Hepatocyte (in vitro differentiated cells): ENCODE results near the gene TMEM63B. TPM values are rescaled to one million over a fixed set of nuclear protein-coding genes. Genes with fewer than 3 reads are reported as not detected.
A peak's percentile ranks its signal among the peaks of the same experiment; 100 is the strongest.
"Not testable (repeated sequence)": the region's sequence is repeated elsewhere in the genome, so short reads cannot be mapped to it uniquely, and the experiment has no call there.

Experiments used
- DNase-seq: peaks from one replicate; pipeline ENCODE4 v3.0.0-alpha.2; 2016; ENCODE audit warnings: low spot score
- H2AFZ ChIP-seq: fragments of 200-600 bp; sonication (generic); 2 replicates; pipeline ENCODE4 v1.6.0; 2016; ENCODE audit warnings: antibody characterized with exemption, mild to moderate bottlenecking
- H3K27ac ChIP-seq: fragments of 200-600 bp; sonication (generic); 2 replicates; pipeline ENCODE4 v1.5.1; 2016; ENCODE audit warnings: mild to moderate bottlenecking
- H3K27me3 ChIP-seq: fragments of 200-600 bp; sonication (generic); 2 replicates; pipeline ENCODE4 v1.6.1; 2016
- H3K36me3 ChIP-seq: fragments of 200-600 bp; sonication (generic); replicated peaks from 2 replicates; pipeline ENCODE4 v1.5.1; 2016; ENCODE audit warnings: low read depth; ENCODE audit not compliant: insufficient read depth
- H3K4me1 ChIP-seq: fragments of 200-600 bp; sonication (generic); 2 replicates; pipeline ENCODE4 v1.5.1; 2016; ENCODE audit warnings: mild to moderate bottlenecking, moderate library complexity; ENCODE audit not compliant: insufficient read depth
- H3K4me2 ChIP-seq: fragments of 200-600 bp; sonication (generic); 2 replicates; pipeline ENCODE4 v1.6.0; 2016
- H3K4me3 ChIP-seq: fragments of 200-600 bp; sonication (generic); 2 replicates; pipeline ENCODE4 v1.5.1; 2016; ENCODE audit warnings: mild to moderate bottlenecking
- H3K79me2 ChIP-seq: fragments of 200-600 bp; sonication (generic); 2 replicates; pipeline ENCODE4 v1.6.0; 2017; ENCODE audit warnings: mild to moderate bottlenecking
- H3K9me2 ChIP-seq: fragments of 200-600 bp; sonication (generic); replicated peaks from 2 replicates; pipeline ENCODE4 v1.6.0; 2017; ENCODE audit warnings: mild to moderate bottlenecking; ENCODE audit not compliant: insufficient read depth
- H3K9me3 ChIP-seq: fragments of 200-600 bp; sonication (generic); 2 replicates; pipeline ENCODE4 v1.5.1; 2016; ENCODE audit warnings: low read depth, mild to moderate bottlenecking
- H4K20me1 ChIP-seq: fragments of 200-600 bp; sonication (generic); 2 replicates; pipeline ENCODE4 v1.6.0; 2016; ENCODE audit warnings: mild to moderate bottlenecking; ENCODE audit not compliant: insufficient read depth, poor library complexity, severe bottlenecking
- EZH2 ChIP-seq: fragments of 200-600 bp; sonication (generic); IDR thresholded peaks from 2 replicates; pipeline ENCODE4 v1.6.1; 2016; ENCODE audit warnings: antibody characterized with exemption, mild to moderate bottlenecking, borderline replicate concordance
- EZH2phosphoT487 ChIP-seq: fragments of 200-600 bp; sonication (generic); IDR thresholded peaks from one replicate; pipeline ENCODE4 v1.6.1; 2018; ENCODE audit warnings: antibody characterized with exemption, mild to moderate bottlenecking, low read depth, moderate library complexity; ENCODE audit not compliant: unreplicated experiment, severe bottlenecking
- WGBS: methylation state at CpG from one replicate; pipeline ENCODE4 v1.1.6; 2016; ENCODE audit warnings: low lambda C conversion rate; ENCODE audit errors: missing lambda C conversion rate; 5-methylcytosine and 5-hydroxymethylcytosine counted together
- polyA plus RNA-seq: library from polyadenylated mRNA; unstranded; fragments of >200 nt; fragmentation: Nextera tagmentation; extraction: Ambion mirVana; gene quantifications from 2 replicates; pipeline ENCODE4 v1.2.1, GENCODE V29; 2016
- total RNA-seq: library from RNA; depleted of rRNA; stranded (reverse); fragments of >200 nt; gene quantifications from 2 replicates; pipeline ENCODE4 v1.2.3, GENCODE V29; 2014
- TF ChIP-seq, protein P1 (sequence below): fragments of 200-600 bp; sonication (generic); IDR thresholded peaks from 2 replicates; pipeline ENCODE4 v1.5.1; 2016; ENCODE audit warnings: antibody characterized with exemption, mild to moderate bottlenecking; ENCODE audit not compliant: poor library complexity

TMEM63B gene
- total and polyA plus RNA-seq, 2 experiments from 2014 or later, result 31.4 to 43.5 TPM

- no peak overlapping the region for H3K4me2 ChIP-seq
- no peaks in the 10 kb centered on the region for H3K9me3 ChIP-seq
- no peaks in the 10 kb centered on the region for H3K4me1 ChIP-seq
- no peak overlapping the region for H3K4me3 ChIP-seq
- TF ChIP-seq EZH2 (no peak), EZH2phosphoT487 (no peak)
- TF ChIP-seq, protein P1, sequence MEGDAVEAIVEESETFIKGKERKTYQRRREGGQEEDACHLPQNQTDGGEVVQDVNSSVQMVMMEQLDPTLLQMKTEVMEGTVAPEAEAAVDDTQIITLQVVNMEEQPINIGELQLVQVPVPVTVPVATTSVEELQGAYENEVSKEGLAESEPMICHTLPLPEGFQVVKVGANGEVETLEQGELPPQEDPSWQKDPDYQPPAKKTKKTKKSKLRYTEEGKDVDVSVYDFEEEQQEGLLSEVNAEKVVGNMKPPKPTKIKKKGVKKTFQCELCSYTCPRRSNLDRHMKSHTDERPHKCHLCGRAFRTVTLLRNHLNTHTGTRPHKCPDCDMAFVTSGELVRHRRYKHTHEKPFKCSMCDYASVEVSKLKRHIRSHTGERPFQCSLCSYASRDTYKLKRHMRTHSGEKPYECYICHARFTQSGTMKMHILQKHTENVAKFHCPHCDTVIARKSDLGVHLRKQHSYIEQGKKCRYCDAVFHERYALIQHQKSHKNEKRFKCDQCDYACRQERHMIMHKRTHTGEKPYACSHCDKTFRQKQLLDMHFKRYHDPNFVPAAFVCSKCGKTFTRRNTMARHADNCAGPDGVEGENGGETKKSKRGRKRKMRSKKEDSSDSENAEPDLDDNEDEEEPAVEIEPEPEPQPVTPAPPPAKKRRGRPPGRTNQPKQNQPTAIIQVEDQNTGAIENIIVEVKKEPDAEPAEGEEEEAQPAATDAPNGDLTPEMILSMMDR, result no peak
- WGBS, result 96% methylated on average over 4 of the region's 4 CpGs
- H3K27ac ChIP-seq, result no peak overlapping the region
- DNase-seq, result no peak
- H3K9me2 ChIP-seq, result no peaks in the 10 kb centered on the region
- no peaks in the 10 kb centered on the region for H3K79me2 ChIP-seq
- no peaks in the 10 kb centered on the region for H3K27me3 ChIP-seq
- no peak overlapping the region for H2AFZ ChIP-seq
- H3K36me3 ChIP-seq, result no peaks in the 10 kb centered on the region
- no peaks in the 10 kb centered on the region for H4K20me1 ChIP-seq
Measured at GRCh38 chr6:44182911-44183390, 55.6 kb downstream of the TMEM63B start.

DNA sequence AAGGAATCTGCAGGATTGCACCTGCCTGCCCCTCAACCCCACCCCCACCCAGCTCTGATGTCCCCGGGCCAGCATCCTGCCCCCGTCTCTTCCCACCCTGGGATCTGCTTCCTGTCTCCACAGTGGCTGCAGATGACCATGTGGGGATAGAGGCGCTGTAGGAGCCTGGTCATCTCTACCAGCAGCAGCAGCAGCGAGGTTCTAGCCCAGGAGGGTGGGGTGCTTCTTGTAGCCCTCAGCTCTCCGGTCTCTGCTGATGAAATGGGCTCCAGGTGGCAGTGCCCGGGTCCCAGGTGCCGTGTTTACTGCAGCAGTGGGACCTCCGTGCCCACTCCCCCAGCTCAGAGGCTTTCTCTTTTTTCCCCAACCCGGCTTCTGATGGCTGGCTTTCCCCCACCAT is 56.4 kb downstream of the TMEM63B start:
- Histone ChIP-seq H3K79me2 (no peaks in the 10 kb centered on the region), H3K27me3 (no peaks in the 10 kb centered on the region), H3K27ac (no peak overlapping the region), H2AFZ (no peak overlapping the region), H4K20me1 (no peaks in the 10 kb centered on the region), H3K4me3 (no peak overlapping the region), H3K9me3 (no peaks in the 10 kb centered on the region), H3K4me1 (no peaks in the 10 kb centered on the region), H3K9me2 (no peaks in the 10 kb centered on the region), H3K4me2 (no peak overlapping the region), H3K36me3 (no peaks in the 10 kb centered on the region)
- DNase-seq, result no peak
- 74% methylated on average over 9 of the region's 9 CpGs for WGBS
- TF ChIP-seq, protein P1, result no peak
- no peak for TF ChIP-seq EZH2phosphoT487
- TF ChIP-seq EZH2, result no peak

DNA sequence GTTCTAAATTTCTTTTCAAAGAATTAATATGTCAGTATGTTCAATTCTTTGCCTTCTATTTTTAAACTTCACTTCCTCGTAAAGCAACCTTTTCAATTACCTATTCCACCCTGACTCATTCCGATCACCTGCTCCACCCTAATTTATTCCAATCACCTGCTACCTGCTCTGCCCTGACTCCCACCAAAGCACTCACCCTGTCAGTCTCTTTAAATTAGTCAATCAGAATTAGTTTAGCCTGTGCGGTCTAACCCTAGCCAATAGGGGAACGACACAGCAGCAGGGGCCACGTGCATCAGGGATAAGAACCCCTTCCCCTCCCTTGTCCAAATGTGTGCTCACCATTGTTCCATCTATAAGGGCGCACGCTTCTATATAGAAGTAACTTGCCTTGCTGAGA is 58.0 kb downstream of the TMEM63B start:
- not testable (repeated sequence) for H3K27me3 ChIP-seq, H3K4me1 ChIP-seq, H3K9me3 ChIP-seq, H3K4me2 ChIP-seq, H3K4me3 ChIP-seq, H3K36me3 ChIP-seq, H4K20me1 ChIP-seq, H2AFZ ChIP-seq, H3K27ac ChIP-seq, DNase-seq, H3K79me2 ChIP-seq, H3K9me2 ChIP-seq
- WGBS, result 71% methylated on average over 7 of the region's 7 CpGs

GRCh38 chr6:44185953-44186634 is 58.7 kb downstream of the TMEM63B start:
- H3K27ac ChIP-seq, result no peak overlapping the region

More at GRCh38 chr6:44185953-44186634, 58.7 kb downstream of the TMEM63B start:
- Histone ChIP-seq H3K4me1 (no peaks in the 10 kb centered on the region), H3K27me3 (no peaks in the 10 kb centered on the region), H3K4me2 (no peak overlapping the region), H3K9me3 (no peaks in the 10 kb centered on the region), H2AFZ (peak overlapping the region; percentile 49), H3K79me2 (no peaks in the 10 kb centered on the region), H3K4me3 (no peak overlapping the region), H4K20me1 (no peaks in the 10 kb centered on the region), H3K9me2 (no peaks in the 10 kb centered on the region), H3K36me3 (no peaks in the 10 kb centered on the region)
- TF ChIP-seq, protein P1, result no peak
- TF ChIP-seq EZH2phosphoT487 (no peak), EZH2 (no peak)
- WGBS, result 40% methylated on average over 9 of the region's 9 CpGs
- DNase-seq, result no peak
